Left lung (tissue), 10 donors: Measurements from ENCODE around the gene AXL. TPM values are rescaled to one million over a fixed set of nuclear protein-coding genes. Genes with fewer than 3 reads are reported as not detected.

Experiments used
- ATAC-seq: fragments of 200-7000 bp; cut with Tn5 transposase; one replicate; pipeline ENCODE4 v1.9.1; 2020; ENCODE audit warnings: moderate library complexity
- DNase-seq, 4 donors: peaks; one replicate each; pipeline ENCODE4 v3.0.0-alpha.2; 2013 to 2020
- H3K27ac ChIP-seq, 2 donors: fragments of 200-600 bp; sonication (generic) in 1 of 2; one replicate each; pipeline versions ENCODE4 v1.5.0 to v1.8.0; 2020 to 2021
- H3K27me3 ChIP-seq, 2 donors: fragments of 200-600 bp; sonication (generic) in 1 of 2; one replicate each; pipeline versions ENCODE4 v1.5.0 to v1.8.0; 2020 to 2021
- H3K36me3 ChIP-seq, 2 donors: fragments of 200-600 bp; sonication (generic) in 1 of 2; one replicate each; pipeline versions ENCODE4 v1.5.0 to v1.8.0; 2020 to 2021
- H3K4me1 ChIP-seq, 2 donors: fragments of 200-600 bp; one replicate each; pipeline ENCODE4 v1.8.0; 2021
- H3K4me3 ChIP-seq, 2 donors: fragments of 200-600 bp; sonication (generic) in 1 of 2; one replicate each; pipeline versions ENCODE4 v1.5.0 to v1.8.0; 2020 to 2021; ENCODE audit warnings: mild to moderate bottlenecking in 1 of 2
- H3K9me3 ChIP-seq, 2 donors: fragments of 200-600 bp; sonication (generic) in 1 of 2; one replicate each; pipeline versions ENCODE4 v1.5.0 to v1.8.0; 2020 to 2021
- CTCF ChIP-seq, 2 donors: fragments of 200-600 bp; sonication (generic) in 1 of 2; IDR thresholded peaks; one replicate each; pipeline versions ENCODE4 v1.5.0 to v1.8.0; 2021; ENCODE audit warnings: antibody characterized with exemption in 2 of 2
- intact Hi-C, 2 donors: fragments of 100-400 bp; cut with DNase I; formaldehyde crosslinking; loops; one replicate each; pipeline versions ENCODE4 v1.11.2 to v1.14.2; 2022
- polyA plus RNA-seq, 6 donors: library from polyadenylated mRNA; unstranded; fragments of 120-200 nt; gene quantifications; one replicate each; pipeline ENCODE4 v1.2.1, GENCODE V29; 2013; ENCODE audit not compliant: insufficient read length in 6 of 6
- total RNA-seq, 2 donors: library from RNA; stranded (reverse); fragmentation: NEBNext Ultra II Directional; extraction: Animal tissue kit (Norgen Biotek cat#: 25700); gene quantifications; one replicate each; pipeline ENCODE4 v1.2.1, GENCODE V29; 2021
- donor health status: DM: no; HTN: yes; CAD: no.
- donor health status: DM: no; HTN: no; CAD: no.

AXL gene
- total and polyA plus RNA-seq, 8 donors = 30.4 to 48.2 (median 33.9) TPM

- intact Hi-C loops = loop anchor here in 1 of 2 donors (5.0 kb wide), 1 partner anchor 100 kb away; no protein-coding TSS in a partner anchor
- no peak overlapping the region for H3K4me3 ChIP-seq
- H3K9me3 ChIP-seq = no peaks in the 10 kb centered on the region
- no peaks in the 10 kb centered on the region for H3K27me3 ChIP-seq
- TF ChIP-seq CTCF (IDR thresholded peaks at IDR 0.05) = no peak
- no peaks in the 10 kb centered on the region for H3K4me1 ChIP-seq
- no peak for ATAC-seq
- H3K27ac ChIP-seq = no peak overlapping the region
- DNase-seq = peak in 1 of 4 donors; percentile 36
- H3K36me3 ChIP-seq = no peaks in the 10 kb centered on the region
Observed at GRCh38 chr19:41206926-41207750, 11.9 kb upstream of the AXL start.

DNA sequence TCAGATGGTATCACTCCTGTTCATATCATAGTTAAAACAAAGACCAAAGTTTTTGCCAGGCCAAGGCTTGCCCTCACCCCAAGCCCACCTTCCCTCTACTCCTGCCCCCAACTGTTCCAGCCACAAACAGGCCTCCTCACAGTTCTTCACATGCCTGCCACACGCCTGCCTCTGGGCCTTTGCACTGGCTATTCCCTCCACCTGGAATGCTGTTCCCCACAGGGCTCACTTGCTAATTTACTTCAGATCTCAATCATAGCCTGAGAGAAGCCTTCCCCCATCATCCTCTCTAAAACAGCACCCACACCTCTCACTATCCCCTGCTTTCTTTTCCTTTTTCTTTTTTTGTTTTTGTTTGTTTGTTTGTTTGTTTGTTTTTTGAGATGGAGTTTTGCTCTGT, 4.9 kb upstream of the AXL start:
- ATAC-seq = no peak
- TF ChIP-seq CTCF (IDR thresholded peaks at IDR 0.05) = no peak
- Histone ChIP-seq H3K4me3 (no peak overlapping the region), H3K36me3 (no peaks in the 10 kb centered on the region), H3K4me1 (no peaks in the 10 kb centered on the region), H3K27ac (no peak overlapping the region), H3K27me3 (peaks cover 0 to 8% of the 10 kb centered on the region in 2 donors), H3K9me3 (no peaks in the 10 kb centered on the region)
- no peak for DNase-seq
- intact Hi-C loops = no loop called here

DNA sequence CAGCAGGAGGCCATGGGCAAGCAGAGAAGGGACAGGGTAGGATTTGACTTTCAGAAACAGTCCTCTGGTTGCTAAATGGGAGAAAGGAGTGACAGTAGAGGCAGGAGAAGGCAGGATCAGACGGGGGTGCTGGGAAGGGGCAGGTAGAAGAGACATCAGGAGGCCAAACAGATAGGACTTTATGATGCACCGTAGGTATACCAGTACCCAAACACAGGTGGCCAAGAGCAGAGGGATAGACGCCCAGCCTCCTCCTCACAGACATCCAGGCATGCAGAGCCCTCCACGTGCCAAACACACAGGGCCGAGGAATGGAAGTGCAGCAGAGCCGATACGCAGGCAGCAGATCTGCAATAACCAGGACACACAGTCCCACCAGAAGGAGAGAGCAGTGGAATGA, 1.3 kb upstream of the AXL start:
- intact Hi-C loops = no loop called here
- DNase-seq (peak in 1 of 4 donors; percentile 31), ATAC-seq (no peak)
- Histone ChIP-seq H3K4me1 (peaks cover 0 to 6% of the 10 kb centered on the region in 2 donors), H3K27me3 (peaks cover 0 to 25% of the 10 kb centered on the region in 2 donors), H3K9me3 (no peaks in the 10 kb centered on the region), H3K36me3 (no peaks in the 10 kb centered on the region), H3K27ac (no peak overlapping the region), H3K4me3 (no peak overlapping the region)
- TF ChIP-seq CTCF (IDR thresholded peaks at IDR 0.05) = no peak

DNA sequence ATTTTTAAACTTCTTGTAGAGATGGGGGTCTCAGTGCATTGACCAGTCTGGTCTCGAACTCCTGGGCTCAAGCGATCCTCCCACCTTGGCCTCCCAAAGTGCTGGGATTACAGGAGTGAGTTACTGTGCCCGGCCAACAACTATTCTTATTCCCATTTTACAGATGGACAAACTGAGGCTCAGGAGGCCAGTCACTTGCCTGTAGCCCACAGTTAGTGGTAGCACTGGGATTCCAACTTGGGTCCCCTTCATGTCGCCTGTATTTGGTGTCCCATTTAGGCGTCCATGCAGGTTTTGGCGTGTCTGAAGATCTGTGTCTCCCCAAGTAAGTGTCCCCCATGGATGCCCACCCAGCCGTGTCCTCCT, 791 bp upstream of the AXL start:
- intact Hi-C loops = no loop called here
- DNase-seq = no peak
- Histone ChIP-seq H3K27me3 (peaks cover 0 to 25% of the 10 kb centered on the region in 2 donors), H3K9me3 (no peaks in the 10 kb centered on the region), H3K4me1 (peaks cover 0 to 11% of the 10 kb centered on the region in 2 donors), H3K27ac (no peak overlapping the region), H3K36me3 (no peaks in the 10 kb centered on the region), H3K4me3 (no peak overlapping the region)
- no peak for ATAC-seq
- no peak for TF ChIP-seq CTCF (IDR thresholded peaks at IDR 0.05)

DNA sequence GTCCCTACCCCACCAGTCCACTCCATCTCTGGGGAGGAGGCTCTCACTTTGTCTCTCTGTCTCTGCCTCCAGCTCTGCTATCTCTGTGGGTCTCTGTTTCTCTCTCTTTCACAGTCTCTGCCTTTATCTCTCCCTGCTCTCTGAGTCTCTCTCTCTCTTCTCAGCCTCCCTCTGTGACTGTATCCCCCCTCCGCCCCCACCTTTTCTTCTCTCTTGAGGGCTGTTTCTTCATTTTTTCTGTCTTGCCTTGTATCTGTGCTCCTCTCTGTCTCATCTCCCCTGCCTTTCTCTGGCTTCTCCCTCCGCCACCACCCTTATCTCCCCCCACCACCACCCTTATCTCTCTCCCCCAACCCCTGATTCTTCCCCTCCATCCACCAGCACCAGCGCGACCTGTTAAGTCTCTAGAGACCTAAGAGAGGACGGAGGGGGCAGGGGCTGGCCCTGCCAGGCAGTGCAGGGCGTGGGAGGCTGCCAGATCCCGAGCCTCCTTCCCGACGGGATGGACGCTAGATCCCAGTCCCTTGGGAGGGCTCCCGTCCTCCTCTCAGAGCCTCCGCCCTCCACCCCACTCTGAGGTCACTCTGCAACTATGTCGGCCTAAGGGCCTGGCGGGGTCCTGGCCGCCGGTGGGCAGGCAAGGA, 1.0 kb downstream of the AXL start:
- Histone ChIP-seq H3K4me3 (peak overlapping the region; percentile 49 to 50), H3K36me3 (no peaks in the 10 kb centered on the region), H3K27me3 (peaks cover 0 to 31% of the 10 kb centered on the region in 2 donors), H3K9me3 (no peaks in the 10 kb centered on the region), H3K27ac (peak overlapping the region in 1 of 2 donors; percentile 71), H3K4me1 (peaks cover 0 to 14% of the 10 kb centered on the region in 2 donors)
- intact Hi-C loops = no loop called here
- ATAC-seq (no peak), DNase-seq (peak in 2 of 4 donors; percentile 15 to 62)
- TF ChIP-seq CTCF (IDR thresholded peaks at IDR 0.05) = no peak
